BJ (cell line): ENCODE data around the gene ZNF782. TPM values are rescaled to one million over a fixed set of nuclear protein-coding genes. Genes with fewer than 3 reads are reported as not detected.
"Not testable (repeated sequence)": the region's sequence is repeated elsewhere in the genome, so short reads cannot be mapped to it uniquely, and the experiment has no call there.

ENCODE experiments used
- CTCF ChIA-PET: fragments of 350-600 bp; formaldehyde crosslinking; extraction: SDS; loops from one replicate; lab custom pipeline; 2021; ENCODE audit warnings: antibody characterized with exemption, inconsistent platforms; lab: Yijun Ruan, JAX
- POLR2A ChIA-PET: fragments of 300-600 bp; sonication (Branson Sonifier 250); formaldehyde crosslinking; extraction: SDS; loops from one replicate; lab custom pipeline; 2021; ENCODE audit warnings: antibody characterized with exemption; lab: Charles Lee
- DNase-seq: peaks from one replicate; pipeline ENCODE4 v3.0.0-alpha.2; 2011; ENCODE audit warnings: low read depth
- H3K27me3 ChIP-seq: 2 replicates; pipeline ENCODE4 v1.6.0; 2011; ENCODE audit warnings: low read length; ENCODE audit not compliant: control insufficient read depth, insufficient read depth
- H3K36me3 ChIP-seq: 2 replicates; pipeline ENCODE4 v1.5.1; 2011; ENCODE audit warnings: low read length; ENCODE audit not compliant: control insufficient read depth, insufficient read depth
- H3K4me3 ChIP-seq: 2 replicates; pipeline ENCODE4 v1.5.1; 2011; ENCODE audit warnings: low read depth, mild to moderate bottlenecking, control low read depth, low read length
- CTCF ChIP-seq: IDR thresholded peaks from 2 replicates; pipeline ENCODE4 v1.5.1; 2011; ENCODE audit warnings: low read depth, mild to moderate bottlenecking, control low read depth, inconsistent platforms, low read length, moderate library complexity; ENCODE audit not compliant: insufficient read depth
- polyA plus RNA-seq: library from polyadenylated mRNA; depleted of rRNA; stranded (reverse); fragments of >200 nt; gene quantifications from 2 replicates; pipeline ENCODE4 v1.2.3, GENCODE V29; 2011

ZNF782 gene
- polyA plus RNA-seq, 1 experiment, result 0.96 TPM

- Histone ChIP-seq H3K4me3 (no peak overlapping the region), H3K36me3 (no peaks in the 10 kb centered on the region), H3K27me3 (peaks cover 25% of the 10 kb centered on the region)
- TF ChIP-seq CTCF, result no peak
- CTCF ChIA-PET, result interaction anchor here (5.3 kb wide), 1 partner anchor 17 kb away, joined by 35 read pairs; no protein-coding TSS in a partner anchor
- POLR2A ChIA-PET, result no interaction called here
- no peak for DNase-seq
Observed at GRCh38 chr9:96874201-96874785, 20.0 kb upstream of the ZNF782 start.

- H3K27me3 ChIP-seq, result peaks cover 19% of the 10 kb centered on the region
- CTCF ChIA-PET, result interaction anchor here (0.6 to 5.3 kb wide), 2 partner anchors 14 to 516 kb away, joined by 3 to 35 read pairs; no protein-coding TSS in a partner anchor
- POLR2A ChIA-PET, result no interaction called here
- H3K4me3 ChIP-seq, result no peak overlapping the region
- no peak for TF ChIP-seq CTCF
- no peaks in the 10 kb centered on the region for H3K36me3 ChIP-seq
- no peak for DNase-seq
Observed at GRCh38 chr9:96871176-96871575, 16.9 kb upstream of the ZNF782 start.

- DNase-seq, result no peak
- Histone ChIP-seq H3K27me3 (peaks cover 4% of the 10 kb centered on the region; the same call in 1 of the 2 replicates), H3K4me3 (no peak overlapping the region), H3K36me3 (no peaks in the 10 kb centered on the region)
- POLR2A ChIA-PET, result no interaction called here
- no peak for TF ChIP-seq CTCF
- CTCF ChIA-PET, result interaction anchor here (1.1 kb wide), 1 partner anchor 10 kb away, joined by 3 read pairs; no protein-coding TSS in a partner anchor
Observed at GRCh38 chr9:96868709-96869108, 14.4 kb upstream of the ZNF782 start.

GRCh38 chr9:96867079-96867804 lies 12.9 kb upstream of the ZNF782 start:
- POLR2A ChIA-PET, result no interaction called here
- Histone ChIP-seq H3K4me3 (no peak overlapping the region), H3K36me3 (no peaks in the 10 kb centered on the region), H3K27me3 (peaks cover 4% of the 10 kb centered on the region; the same call in 1 of the 2 replicates)
- DNase-seq, result no peak
- CTCF ChIA-PET, result interaction anchor here (1.3 kb wide), 1 partner anchor 10 kb away, joined by 4 read pairs; no protein-coding TSS in a partner anchor
- no peak for TF ChIP-seq CTCF

GRCh38 chr9:96865240-96865639 lies 10.9 kb upstream of the ZNF782 start:
- not testable (repeated sequence) for H3K36me3 ChIP-seq, H3K4me3 ChIP-seq, H3K27me3 ChIP-seq, DNase-seq
- CTCF ChIA-PET, result interaction anchor here (0.8 kb wide), 1 partner anchor 9 kb away, joined by 4 read pairs; no protein-coding TSS in a partner anchor
- POLR2A ChIA-PET, result interaction anchor here (0.6 kb wide), 1 partner anchor 521 kb away, joined by 8 read pairs; no protein-coding TSS in a partner anchor
